ENCODE results near the gene GYG1.

Gene GYG1

DNA sequence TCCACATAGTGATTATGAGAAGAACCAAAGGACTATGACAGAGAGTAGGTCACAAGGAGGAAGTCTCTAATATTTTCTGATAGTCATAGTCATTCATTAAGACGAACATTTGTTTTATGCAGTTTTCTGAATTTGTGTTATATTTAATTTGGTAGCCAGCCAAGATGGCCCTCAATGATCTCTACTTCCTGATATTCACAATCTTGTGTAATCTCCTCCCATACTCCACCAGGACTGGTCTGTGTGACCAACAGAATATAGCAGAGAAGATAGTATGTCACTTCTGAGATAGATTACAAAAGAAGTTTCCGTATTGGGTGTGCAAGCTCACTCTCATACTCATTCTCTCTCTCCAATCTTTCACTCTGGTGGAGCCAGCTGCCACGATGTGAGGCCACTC, 64.2 kb downstream of the GYG1 start:
- in situ Hi-C loops (cut with HindIII; ENCODE audit: low sequenced_read_pairs), result no loop called here
- DNase-seq (ENCODE audit: low read depth), result no peak
- TF ChIP-seq, protein P1, sequence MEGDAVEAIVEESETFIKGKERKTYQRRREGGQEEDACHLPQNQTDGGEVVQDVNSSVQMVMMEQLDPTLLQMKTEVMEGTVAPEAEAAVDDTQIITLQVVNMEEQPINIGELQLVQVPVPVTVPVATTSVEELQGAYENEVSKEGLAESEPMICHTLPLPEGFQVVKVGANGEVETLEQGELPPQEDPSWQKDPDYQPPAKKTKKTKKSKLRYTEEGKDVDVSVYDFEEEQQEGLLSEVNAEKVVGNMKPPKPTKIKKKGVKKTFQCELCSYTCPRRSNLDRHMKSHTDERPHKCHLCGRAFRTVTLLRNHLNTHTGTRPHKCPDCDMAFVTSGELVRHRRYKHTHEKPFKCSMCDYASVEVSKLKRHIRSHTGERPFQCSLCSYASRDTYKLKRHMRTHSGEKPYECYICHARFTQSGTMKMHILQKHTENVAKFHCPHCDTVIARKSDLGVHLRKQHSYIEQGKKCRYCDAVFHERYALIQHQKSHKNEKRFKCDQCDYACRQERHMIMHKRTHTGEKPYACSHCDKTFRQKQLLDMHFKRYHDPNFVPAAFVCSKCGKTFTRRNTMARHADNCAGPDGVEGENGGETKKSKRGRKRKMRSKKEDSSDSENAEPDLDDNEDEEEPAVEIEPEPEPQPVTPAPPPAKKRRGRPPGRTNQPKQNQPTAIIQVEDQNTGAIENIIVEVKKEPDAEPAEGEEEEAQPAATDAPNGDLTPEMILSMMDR (IDR thresholded peaks at IDR 0.05; ENCODE audit: low read depth, low read length, missing control alignments), result no peak
- no peak overlapping the region for H3K4me3 ChIP-seq (ENCODE audit: low read depth, low read length)

DNA sequence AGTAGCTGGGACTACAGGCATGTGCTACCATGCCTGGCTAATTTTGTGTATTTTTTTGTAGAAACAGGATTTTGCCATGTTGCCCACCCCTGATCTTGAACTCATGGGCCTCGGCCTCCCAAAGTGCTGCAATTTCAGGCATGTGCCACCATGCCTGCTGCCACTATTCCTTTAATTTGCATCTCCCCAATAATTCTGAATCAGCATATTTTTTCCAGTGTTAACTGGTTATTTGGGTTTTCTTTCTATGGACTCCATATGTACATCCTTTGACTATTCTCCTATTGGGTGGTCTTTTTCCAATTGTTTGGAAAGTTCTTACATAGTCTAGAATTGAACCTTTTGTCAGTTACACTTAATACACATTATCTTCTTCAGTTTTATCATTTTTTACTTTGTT, 66.9 kb downstream of the GYG1 start:
- TF ChIP-seq, protein P1 (IDR thresholded peaks at IDR 0.05; ENCODE audit: low read depth, low read length, missing control alignments), result no peak
- in situ Hi-C loops (cut with HindIII; ENCODE audit: low sequenced_read_pairs), result no loop called here
- no peak overlapping the region for H3K4me3 ChIP-seq (ENCODE audit: low read depth, low read length)
- DNase-seq (ENCODE audit: low read depth), result no peak

DNA sequence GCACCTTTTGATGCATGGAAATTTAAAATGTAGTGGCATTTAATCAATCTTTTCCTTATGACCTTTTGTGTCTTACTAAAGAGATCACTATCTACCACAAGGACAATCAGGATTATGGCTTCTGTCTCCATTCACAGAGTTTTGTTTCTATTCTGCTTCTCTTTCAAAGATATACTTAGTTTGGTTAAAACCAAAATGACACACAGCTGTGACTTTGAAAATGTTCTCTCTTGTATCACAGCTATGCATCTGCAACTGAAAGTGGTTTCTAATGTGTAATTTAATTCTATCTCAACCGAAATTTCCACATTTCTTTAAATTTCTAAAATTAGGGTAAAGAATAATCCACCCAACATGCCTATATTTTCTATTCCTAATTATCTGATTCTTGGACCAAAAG, 67.3 kb downstream of the GYG1 start:
- no peak overlapping the region for H3K4me3 ChIP-seq (ENCODE audit: low read depth, low read length)
- DNase-seq (ENCODE audit: low read depth), result no peak
- in situ Hi-C loops (cut with HindIII; ENCODE audit: low sequenced_read_pairs), result no loop called here
- TF ChIP-seq, protein P1 (IDR thresholded peaks at IDR 0.05; ENCODE audit: low read depth, low read length, missing control alignments), result no peak

DNA sequence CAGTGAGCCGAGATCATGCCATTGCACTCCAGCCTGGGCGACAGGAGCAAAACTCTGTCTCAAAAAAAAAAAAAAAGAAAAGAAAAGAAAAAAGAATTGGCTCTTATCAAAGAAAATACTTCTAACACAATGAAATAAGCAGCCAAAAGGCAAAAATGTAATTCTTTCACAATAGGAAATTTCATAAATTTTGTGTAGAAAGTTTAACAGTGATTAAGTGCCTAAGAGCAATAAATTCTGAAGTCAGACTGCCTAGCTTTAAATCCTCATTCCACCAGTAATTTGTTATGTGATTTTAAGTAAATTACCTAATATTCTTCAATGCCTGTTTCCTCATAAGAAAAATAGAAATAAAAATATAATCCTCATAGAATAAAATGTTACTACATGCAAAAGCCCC, 70.4 kb downstream of the GYG1 start:
- in situ Hi-C loops (cut with HindIII; ENCODE audit: low sequenced_read_pairs), result no loop called here
- TF ChIP-seq, protein P1 (IDR thresholded peaks at IDR 0.05; ENCODE audit: low read depth, low read length, missing control alignments), result no peak
- no peak for DNase-seq (ENCODE audit: low read depth)
- no peak overlapping the region for H3K4me3 ChIP-seq (ENCODE audit: low read depth, low read length)

DNA sequence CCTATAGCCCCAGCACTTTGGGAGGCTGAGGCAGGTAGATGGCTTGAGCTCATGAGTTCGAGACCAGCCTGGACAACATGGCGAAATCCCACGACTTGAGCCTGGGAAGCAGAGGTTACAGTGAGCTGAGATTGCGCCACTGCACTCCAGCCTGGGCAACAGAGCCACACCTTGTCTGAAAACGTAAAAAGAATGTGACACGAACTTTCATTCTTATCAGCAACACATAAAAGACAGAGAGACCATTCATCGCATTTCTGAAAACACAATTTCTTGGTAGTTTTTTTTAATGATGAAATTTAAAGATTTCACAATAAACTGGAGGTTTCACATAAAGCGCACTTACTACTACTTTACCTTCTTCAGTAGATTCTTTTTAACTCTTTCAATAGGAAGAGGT, 76.5 kb downstream of the GYG1 start:
- TF ChIP-seq, protein P1 (IDR thresholded peaks at IDR 0.05; ENCODE audit: low read depth, low read length, missing control alignments), result no peak
- H3K4me3 ChIP-seq (ENCODE audit: low read depth, low read length), result no peak overlapping the region
- no peak for DNase-seq (ENCODE audit: low read depth)
- in situ Hi-C loops (cut with HindIII; ENCODE audit: low sequenced_read_pairs), result no loop called here

Data from astrocyte of the cerebellum (primary cell).